Measurements from ENCODE around the gene RRAGB.
"Not testable (repeated sequence)": the region's sequence is repeated elsewhere in the genome, so short reads cannot be mapped to it uniquely, and the experiment has no call there.

RRAGB gene

DNA sequence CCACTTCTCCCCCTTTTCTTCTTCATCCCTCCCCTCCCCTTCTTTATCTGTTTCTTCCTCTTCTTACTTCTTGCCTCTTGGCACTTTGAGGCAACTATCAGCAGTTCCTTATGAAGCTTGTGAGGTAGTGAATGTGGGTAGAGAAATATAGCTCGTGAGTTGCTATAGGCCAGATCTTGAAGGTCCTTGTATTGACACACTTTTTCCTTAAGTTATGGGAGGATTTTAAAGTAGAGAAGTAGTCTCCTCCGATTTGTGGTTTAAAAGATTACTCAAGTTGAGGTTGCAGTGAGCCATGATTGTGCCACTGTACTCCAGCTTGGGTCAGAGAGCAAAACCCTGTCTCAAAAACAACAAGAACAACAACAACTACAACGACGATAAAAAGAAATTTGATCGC lies 3.4 kb upstream of the RRAGB start:
- no peaks in the 10 kb centered on the region for H3K27me3 ChIP-seq (ENCODE audit: control insufficient read depth, insufficient read depth, low read length)
- peaks cover 63% of the 10 kb centered on the region for H3K9me3 ChIP-seq (ENCODE audit: control insufficient read depth, insufficient read depth, low read length)
- no peak overlapping the region for H3K27ac ChIP-seq (ENCODE audit: low read depth, low read length)

GRCh38 chrX:55715847-55716246 lies 1.7 kb upstream of the RRAGB start:
- Histone ChIP-seq H3K9me3 (ENCODE audit: control insufficient read depth, insufficient read depth, low read length) (peaks cover 54% of the 10 kb centered on the region), H3K4me1 (ENCODE audit: control insufficient read depth, insufficient read depth, low read length) (no peaks in the 10 kb centered on the region), H3K27ac (ENCODE audit: low read depth, low read length) (no peak overlapping the region), H3K36me3 (ENCODE audit: control insufficient read depth, insufficient read depth, low read length) (peaks cover 7% of the 10 kb centered on the region; the same call in 1 of the 2 replicates), H3K4me3 (ENCODE audit: low read depth, low read length) (no peak overlapping the region), H3K9ac (ENCODE audit: low read depth, low read length) (no peak overlapping the region), H3K27me3 (ENCODE audit: control insufficient read depth, insufficient read depth, low read length) (no peaks in the 10 kb centered on the region)

More for the DNA sequence above, 3.4 kb upstream of the RRAGB start:
- Histone ChIP-seq H3K4me3 (ENCODE audit: low read depth, low read length) (no peak overlapping the region), H3K9ac (ENCODE audit: low read depth, low read length) (no peak overlapping the region), H3K4me1 (ENCODE audit: control insufficient read depth, insufficient read depth, low read length) (no peaks in the 10 kb centered on the region), H3K36me3 (ENCODE audit: control insufficient read depth, insufficient read depth, low read length) (no peaks in the 10 kb centered on the region)

GRCh38 chrX:55716937-55717336 lies 612 bp upstream of the RRAGB start:
- Histone ChIP-seq H3K4me3 (ENCODE audit: low read depth, low read length) (peak overlapping the region; percentile 47), H3K27ac (ENCODE audit: low read depth, low read length) (no peak overlapping the region), H3K9ac (ENCODE audit: low read depth, low read length) (no peak overlapping the region), H3K36me3 (ENCODE audit: control insufficient read depth, insufficient read depth, low read length) (peaks cover 16% of the 10 kb centered on the region; the same call in 1 of the 2 replicates), H3K9me3 (ENCODE audit: control insufficient read depth, insufficient read depth, low read length) (peaks cover 52% of the 10 kb centered on the region), H3K27me3 (ENCODE audit: control insufficient read depth, insufficient read depth, low read length) (no peaks in the 10 kb centered on the region), H3K4me1 (ENCODE audit: control insufficient read depth, insufficient read depth, low read length) (no peaks in the 10 kb centered on the region)

DNA sequence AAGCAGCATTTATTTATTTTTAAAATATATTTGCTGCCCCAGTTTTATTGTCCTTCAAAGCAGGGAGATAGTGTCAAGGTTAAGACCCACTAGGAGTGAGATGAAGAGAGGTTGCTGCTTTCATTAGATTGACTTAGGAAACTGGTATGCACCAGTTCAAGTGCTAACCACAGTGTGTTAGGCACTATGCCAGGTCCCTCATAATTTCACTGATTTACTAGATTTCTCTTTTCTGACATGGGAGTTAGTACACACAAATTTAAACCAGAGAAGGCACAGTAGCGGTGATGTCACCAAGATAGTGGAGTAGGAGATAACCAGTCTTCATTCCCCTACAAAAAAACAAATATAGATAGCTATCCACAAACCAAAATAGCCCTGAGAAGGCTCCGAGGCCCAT lies 14.3 kb downstream of the RRAGB start:
- H3K9me3 ChIP-seq (ENCODE audit: control insufficient read depth, insufficient read depth, low read length), result peaks cover 41% of the 10 kb centered on the region
- no peaks in the 10 kb centered on the region for H3K4me1 ChIP-seq (ENCODE audit: control insufficient read depth, insufficient read depth, low read length)
- peaks cover 31% of the 10 kb centered on the region for H3K36me3 ChIP-seq (ENCODE audit: control insufficient read depth, insufficient read depth, low read length)
- no peaks in the 10 kb centered on the region for H3K27me3 ChIP-seq (ENCODE audit: control insufficient read depth, insufficient read depth, low read length)
- H3K4me3 ChIP-seq (ENCODE audit: low read depth, low read length), result no peak overlapping the region
- H3K27ac ChIP-seq (ENCODE audit: low read depth, low read length), result no peak overlapping the region
- H3K9ac ChIP-seq (ENCODE audit: low read depth, low read length), result no peak overlapping the region

DNA sequence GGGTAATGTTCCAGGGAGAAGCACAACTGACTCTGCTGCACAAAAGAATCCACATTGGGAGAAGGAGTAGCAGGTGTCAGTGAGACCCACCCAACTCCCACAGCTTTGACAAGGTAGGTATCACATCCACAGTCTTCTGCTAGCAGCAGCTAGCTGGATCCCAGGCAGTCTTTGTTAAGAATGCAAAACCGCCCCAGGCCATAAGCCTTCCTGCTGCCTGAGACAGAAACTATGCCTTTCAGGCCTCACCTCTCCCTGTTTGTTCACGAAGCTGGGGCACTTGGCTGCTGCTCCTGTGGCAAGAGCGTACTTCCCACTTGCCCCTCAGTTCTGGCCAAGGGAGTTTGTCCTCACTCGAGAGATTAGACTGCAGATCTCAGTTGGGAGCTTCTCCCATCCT lies 21.4 kb downstream of the RRAGB start:
- no peaks in the 10 kb centered on the region for H3K36me3 ChIP-seq (ENCODE audit: control insufficient read depth, insufficient read depth, low read length)
- H3K4me3 ChIP-seq (ENCODE audit: low read depth, low read length), result no peak overlapping the region
- H3K9me3 ChIP-seq (ENCODE audit: control insufficient read depth, insufficient read depth, low read length), result peaks cover 30% of the 10 kb centered on the region
- H3K9ac ChIP-seq (ENCODE audit: low read depth, low read length), result no peak overlapping the region
- no peak overlapping the region for H3K27ac ChIP-seq (ENCODE audit: low read depth, low read length)
- H3K4me1 ChIP-seq (ENCODE audit: control insufficient read depth, insufficient read depth, low read length), result no peaks in the 10 kb centered on the region
- H3K27me3 ChIP-seq (ENCODE audit: control insufficient read depth, insufficient read depth, low read length), result no peaks in the 10 kb centered on the region

DNA sequence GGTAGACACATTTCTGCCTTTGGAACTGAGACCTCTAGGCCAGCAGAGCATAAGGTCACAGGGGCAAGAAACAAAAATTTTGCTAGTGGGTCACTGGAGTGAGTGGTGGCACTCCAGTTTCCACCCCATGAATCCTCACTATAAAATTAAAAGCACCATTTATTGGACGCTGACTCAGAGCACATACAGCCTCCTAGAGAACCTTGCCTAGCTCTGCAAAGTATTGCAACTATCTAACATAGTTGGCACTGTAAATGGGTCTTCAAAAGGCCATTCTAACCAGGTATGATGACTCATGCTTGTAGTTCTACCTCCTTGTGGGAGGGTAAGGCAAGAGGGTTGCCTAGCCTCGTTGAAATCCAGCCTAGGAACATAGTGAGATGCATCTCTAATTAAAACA lies 25.1 kb downstream of the RRAGB start:
- Histone ChIP-seq H3K4me1 (ENCODE audit: control insufficient read depth, insufficient read depth, low read length) (no peaks in the 10 kb centered on the region), H3K27ac (ENCODE audit: low read depth, low read length) (no peak overlapping the region), H3K9ac (ENCODE audit: low read depth, low read length) (no peak overlapping the region), H3K27me3 (ENCODE audit: control insufficient read depth, insufficient read depth, low read length) (no peaks in the 10 kb centered on the region), H3K36me3 (ENCODE audit: control insufficient read depth, insufficient read depth, low read length) (peaks cover 13% of the 10 kb centered on the region; the same call in 1 of the 2 replicates), H3K4me3 (ENCODE audit: low read depth, low read length) (no peak overlapping the region), H3K9me3 (ENCODE audit: control insufficient read depth, insufficient read depth, low read length) (peaks cover 58% of the 10 kb centered on the region)

DNA sequence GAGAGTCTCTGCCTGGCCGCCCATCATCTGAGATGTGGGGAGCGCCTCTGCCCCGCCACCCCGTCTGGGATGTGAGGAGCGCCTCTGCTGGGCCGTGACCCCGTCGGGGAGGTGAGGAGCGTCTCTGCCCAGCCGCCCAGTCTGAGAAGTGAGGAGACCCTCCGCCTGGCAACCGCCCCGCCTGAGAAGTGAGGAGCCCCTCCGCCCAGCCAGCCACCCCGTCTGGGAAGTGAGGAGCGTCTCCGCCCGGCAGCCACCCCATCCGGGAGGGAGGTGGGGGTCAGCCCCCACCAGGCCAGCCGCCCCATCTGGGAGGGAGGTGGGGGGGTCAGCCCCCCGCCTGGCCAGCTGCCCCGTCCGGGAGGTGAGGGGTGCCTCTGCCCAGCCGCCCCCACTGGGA lies 30.9 kb downstream of the RRAGB start:
- H3K27me3 ChIP-seq (ENCODE audit: control insufficient read depth, insufficient read depth, low read length); H3K9ac ChIP-seq (ENCODE audit: low read depth, low read length); H3K27ac ChIP-seq (ENCODE audit: low read depth, low read length); H3K4me1 ChIP-seq (ENCODE audit: control insufficient read depth, insufficient read depth, low read length); H3K4me3 ChIP-seq (ENCODE audit: low read depth, low read length): not testable (repeated sequence)
- peaks cover 47% of the 10 kb centered on the region for H3K9me3 ChIP-seq (ENCODE audit: control insufficient read depth, insufficient read depth, low read length)
- H3K36me3 ChIP-seq (ENCODE audit: control insufficient read depth, insufficient read depth, low read length), result peaks cover 18% of the 10 kb centered on the region

DNA sequence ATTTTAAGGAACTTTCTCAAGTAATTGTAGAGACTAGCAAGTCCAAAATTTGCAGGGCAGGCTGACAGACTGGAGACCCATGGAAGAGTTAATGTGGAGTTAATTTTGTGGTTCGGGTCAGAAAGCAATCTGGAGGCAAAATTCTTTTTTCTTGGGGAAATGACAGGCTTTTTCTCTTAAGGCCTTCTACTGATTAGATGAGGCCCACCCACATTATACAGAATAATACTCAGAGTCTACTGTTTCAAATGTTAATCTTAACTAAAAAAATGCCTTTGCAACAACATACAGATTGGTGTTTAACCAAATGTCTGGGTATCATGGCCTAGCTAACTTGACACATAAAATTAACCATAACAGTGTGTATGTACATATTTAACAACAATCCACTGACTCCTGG lies 32.7 kb downstream of the RRAGB start:
- no peak overlapping the region for H3K4me3 ChIP-seq (ENCODE audit: low read depth, low read length)
- H3K36me3 ChIP-seq (ENCODE audit: control insufficient read depth, insufficient read depth, low read length), result peaks cover 18% of the 10 kb centered on the region
- peaks cover 46% of the 10 kb centered on the region for H3K9me3 ChIP-seq (ENCODE audit: control insufficient read depth, insufficient read depth, low read length)
- H3K4me1 ChIP-seq (ENCODE audit: control insufficient read depth, insufficient read depth, low read length), result no peaks in the 10 kb centered on the region
- H3K9ac ChIP-seq (ENCODE audit: low read depth, low read length), result no peak overlapping the region
- H3K27ac ChIP-seq (ENCODE audit: low read depth, low read length), result no peak overlapping the region
- no peaks in the 10 kb centered on the region for H3K27me3 ChIP-seq (ENCODE audit: control insufficient read depth, insufficient read depth, low read length)

DNA sequence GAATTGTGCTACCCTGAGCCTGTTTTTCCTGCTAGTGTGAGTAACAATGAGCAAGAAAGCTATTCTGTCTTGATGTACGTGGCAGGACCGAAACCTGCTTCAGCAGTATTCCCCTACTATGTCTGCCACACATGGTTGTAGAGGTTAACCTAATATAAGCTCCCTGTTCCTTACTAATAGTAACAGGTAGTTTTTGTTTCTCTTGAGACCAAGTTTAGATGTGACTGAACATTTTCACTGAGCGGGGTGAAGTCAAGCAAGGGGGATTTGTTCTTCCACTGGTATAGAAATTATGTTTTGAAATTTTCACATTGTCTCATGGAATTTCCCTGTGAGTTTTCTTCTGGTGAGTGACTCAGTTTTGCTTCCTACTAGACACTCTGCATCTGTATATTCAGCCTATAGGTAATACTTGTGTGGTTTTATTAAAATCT lies 37.3 kb downstream of the RRAGB start:
- no peak overlapping the region for H3K4me3 ChIP-seq (ENCODE audit: low read depth, low read length)
- peaks cover 51% of the 10 kb centered on the region for H3K9me3 ChIP-seq (ENCODE audit: control insufficient read depth, insufficient read depth, low read length)
- no peak overlapping the region for H3K9ac ChIP-seq (ENCODE audit: low read depth, low read length)
- H3K27ac ChIP-seq (ENCODE audit: low read depth, low read length), result no peak overlapping the region
- H3K27me3 ChIP-seq (ENCODE audit: control insufficient read depth, insufficient read depth, low read length), result no peaks in the 10 kb centered on the region
- no peaks in the 10 kb centered on the region for H3K4me1 ChIP-seq (ENCODE audit: control insufficient read depth, insufficient read depth, low read length)
- H3K36me3 ChIP-seq (ENCODE audit: control insufficient read depth, insufficient read depth, low read length), result peaks cover 22% of the 10 kb centered on the region

GRCh38 chrX:55758033-55758432 lies 40.5 kb downstream of the RRAGB start:
- H3K36me3 ChIP-seq (ENCODE audit: control insufficient read depth, insufficient read depth, low read length), result peaks cover 16% of the 10 kb centered on the region
- no peaks in the 10 kb centered on the region for H3K27me3 ChIP-seq (ENCODE audit: control insufficient read depth, insufficient read depth, low read length)
- peaks cover 66% of the 10 kb centered on the region for H3K9me3 ChIP-seq (ENCODE audit: control insufficient read depth, insufficient read depth, low read length)
- no peak overlapping the region for H3K27ac ChIP-seq (ENCODE audit: low read depth, low read length)
- no peak overlapping the region for H3K9ac ChIP-seq (ENCODE audit: low read depth, low read length)
- H3K4me1 ChIP-seq (ENCODE audit: control insufficient read depth, insufficient read depth, low read length), result no peaks in the 10 kb centered on the region
- no peak overlapping the region for H3K4me3 ChIP-seq (ENCODE audit: low read depth, low read length)

GRCh38 chrX:55759478-55759877 lies 41.9 kb downstream of the RRAGB start:
- Histone ChIP-seq H3K36me3 (ENCODE audit: control insufficient read depth, insufficient read depth, low read length) (peaks cover 16% of the 10 kb centered on the region), H3K27me3 (ENCODE audit: control insufficient read depth, insufficient read depth, low read length) (no peaks in the 10 kb centered on the region), H3K4me1 (ENCODE audit: control insufficient read depth, insufficient read depth, low read length) (no peaks in the 10 kb centered on the region), H3K9me3 (ENCODE audit: control insufficient read depth, insufficient read depth, low read length) (peaks cover 62% of the 10 kb centered on the region), H3K27ac (ENCODE audit: low read depth, low read length) (no peak overlapping the region), H3K4me3 (ENCODE audit: low read depth, low read length) (no peak overlapping the region), H3K9ac (ENCODE audit: low read depth, low read length) (no peak overlapping the region)

- Histone ChIP-seq H3K9me3 (ENCODE audit: control insufficient read depth, insufficient read depth, low read length) (peaks cover 32% of the 10 kb centered on the region), H3K27ac (ENCODE audit: low read depth, low read length) (no peak overlapping the region), H3K36me3 (ENCODE audit: control insufficient read depth, insufficient read depth, low read length) (no peaks in the 10 kb centered on the region), H3K4me3 (ENCODE audit: low read depth, low read length) (no peak overlapping the region), H3K4me1 (ENCODE audit: control insufficient read depth, insufficient read depth, low read length) (no peaks in the 10 kb centered on the region), H3K27me3 (ENCODE audit: control insufficient read depth, insufficient read depth, low read length) (no peaks in the 10 kb centered on the region), H3K9ac (ENCODE audit: low read depth, low read length) (no peak overlapping the region)
These were observed 49.6 kb downstream of the RRAGB start for GRCh38 chrX:55767100-55767499.

Data from HUES48 (cell line).